ENCODE measurements around the gene MYO5B.

GRCh38 chr18:50093366-50094064 is 101.4 kb downstream of the MYO5B start:
- TF ChIP-seq CTCF (IDR thresholded peaks at IDR 0.05) (no peak), POLR2A (IDR thresholded peaks at IDR 0.05) (no peak)
